Epithelial cell of esophagus (primary cell): Measurements from ENCODE around the gene PHKG2.

Experiments used
- DNase-seq: peaks from one replicate; pipeline ENCODE4 v3.0.0; 2010; ENCODE audit warnings: low read depth
- H3K4me3 ChIP-seq: 2 replicates; pipeline ENCODE4 v1.5.1; 2011; ENCODE audit warnings: mild to moderate bottlenecking, low read length, control low read depth
- TF ChIP-seq, protein P1 (sequence below): IDR thresholded peaks from 2 replicates; pipeline ENCODE4 v1.5.1; 2011; ENCODE audit warnings: low read depth, mild to moderate bottlenecking, low read length, control low read depth, inconsistent platforms; ENCODE audit not compliant: insufficient read depth; ENCODE audit errors: missing control alignments

Gene PHKG2

DNA sequence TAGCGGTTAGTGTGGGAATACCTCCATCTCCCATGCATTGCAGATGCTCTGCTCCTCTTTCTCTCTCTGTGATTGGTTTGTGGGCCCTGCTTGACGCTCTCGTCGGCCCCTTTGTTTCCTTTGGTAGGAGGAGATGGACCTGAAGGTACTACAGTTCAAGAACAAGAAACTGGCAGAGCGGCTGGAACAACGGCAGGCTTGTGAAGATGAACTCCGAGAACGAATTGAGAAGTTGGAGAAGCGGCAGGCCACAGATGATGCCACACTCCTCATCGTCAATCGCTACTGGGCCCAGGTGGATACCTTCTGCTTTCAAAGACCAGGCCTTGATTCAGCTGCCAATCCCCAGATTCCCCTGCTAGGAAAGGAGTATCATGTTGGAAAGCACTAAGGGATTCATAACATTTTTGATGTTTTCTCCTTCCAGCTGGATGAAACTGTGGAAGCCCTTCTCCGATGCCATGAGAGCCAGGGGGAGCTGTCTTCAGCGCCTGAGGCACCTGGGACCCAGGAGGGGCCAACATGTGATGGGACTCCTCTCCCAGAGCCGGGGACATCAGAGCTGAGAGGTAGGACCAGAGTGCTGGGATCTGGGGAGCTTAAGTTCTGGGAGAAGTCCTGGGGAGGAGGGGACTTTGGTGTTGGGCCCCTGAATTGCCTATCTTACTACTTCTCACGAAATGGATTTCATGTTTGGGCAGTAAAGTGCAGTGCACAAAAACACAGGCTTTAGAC is 14.9 kb downstream of the PHKG2 start:
- DNase-seq = no peak
- TF ChIP-seq, protein P1, sequence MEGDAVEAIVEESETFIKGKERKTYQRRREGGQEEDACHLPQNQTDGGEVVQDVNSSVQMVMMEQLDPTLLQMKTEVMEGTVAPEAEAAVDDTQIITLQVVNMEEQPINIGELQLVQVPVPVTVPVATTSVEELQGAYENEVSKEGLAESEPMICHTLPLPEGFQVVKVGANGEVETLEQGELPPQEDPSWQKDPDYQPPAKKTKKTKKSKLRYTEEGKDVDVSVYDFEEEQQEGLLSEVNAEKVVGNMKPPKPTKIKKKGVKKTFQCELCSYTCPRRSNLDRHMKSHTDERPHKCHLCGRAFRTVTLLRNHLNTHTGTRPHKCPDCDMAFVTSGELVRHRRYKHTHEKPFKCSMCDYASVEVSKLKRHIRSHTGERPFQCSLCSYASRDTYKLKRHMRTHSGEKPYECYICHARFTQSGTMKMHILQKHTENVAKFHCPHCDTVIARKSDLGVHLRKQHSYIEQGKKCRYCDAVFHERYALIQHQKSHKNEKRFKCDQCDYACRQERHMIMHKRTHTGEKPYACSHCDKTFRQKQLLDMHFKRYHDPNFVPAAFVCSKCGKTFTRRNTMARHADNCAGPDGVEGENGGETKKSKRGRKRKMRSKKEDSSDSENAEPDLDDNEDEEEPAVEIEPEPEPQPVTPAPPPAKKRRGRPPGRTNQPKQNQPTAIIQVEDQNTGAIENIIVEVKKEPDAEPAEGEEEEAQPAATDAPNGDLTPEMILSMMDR = no peak
- peak overlapping the region; percentile 94 for H3K4me3 ChIP-seq

DNA sequence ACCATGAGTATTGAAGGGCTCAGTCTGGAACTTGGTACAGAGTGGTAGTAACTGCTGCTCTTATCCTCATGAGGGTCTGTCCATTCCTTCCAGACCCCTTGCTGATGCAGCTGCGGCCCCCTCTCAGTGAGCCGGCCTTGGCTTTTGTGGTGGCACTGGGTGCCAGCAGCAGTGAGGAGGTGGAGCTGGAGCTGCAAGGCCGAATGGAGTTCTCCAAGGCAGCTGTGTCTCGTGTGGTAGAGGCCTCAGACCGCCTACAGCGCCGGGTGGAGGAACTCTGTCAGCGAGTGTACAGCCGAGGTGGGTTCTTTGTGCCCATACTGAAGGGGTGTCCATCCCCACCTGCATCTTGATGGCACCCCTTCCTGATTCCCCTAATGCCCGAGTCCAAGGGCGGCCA is 15.9 kb downstream of the PHKG2 start:
- TF ChIP-seq, protein P1 = no peak
- no peak for DNase-seq
- H3K4me3 ChIP-seq = no peak overlapping the region

GRCh38 chr16:30764816-30765465 is 16.7 kb downstream of the PHKG2 start:
- TF ChIP-seq, protein P1 = no peak
- no peak overlapping the region for H3K4me3 ChIP-seq
- DNase-seq = no peak

DNA sequence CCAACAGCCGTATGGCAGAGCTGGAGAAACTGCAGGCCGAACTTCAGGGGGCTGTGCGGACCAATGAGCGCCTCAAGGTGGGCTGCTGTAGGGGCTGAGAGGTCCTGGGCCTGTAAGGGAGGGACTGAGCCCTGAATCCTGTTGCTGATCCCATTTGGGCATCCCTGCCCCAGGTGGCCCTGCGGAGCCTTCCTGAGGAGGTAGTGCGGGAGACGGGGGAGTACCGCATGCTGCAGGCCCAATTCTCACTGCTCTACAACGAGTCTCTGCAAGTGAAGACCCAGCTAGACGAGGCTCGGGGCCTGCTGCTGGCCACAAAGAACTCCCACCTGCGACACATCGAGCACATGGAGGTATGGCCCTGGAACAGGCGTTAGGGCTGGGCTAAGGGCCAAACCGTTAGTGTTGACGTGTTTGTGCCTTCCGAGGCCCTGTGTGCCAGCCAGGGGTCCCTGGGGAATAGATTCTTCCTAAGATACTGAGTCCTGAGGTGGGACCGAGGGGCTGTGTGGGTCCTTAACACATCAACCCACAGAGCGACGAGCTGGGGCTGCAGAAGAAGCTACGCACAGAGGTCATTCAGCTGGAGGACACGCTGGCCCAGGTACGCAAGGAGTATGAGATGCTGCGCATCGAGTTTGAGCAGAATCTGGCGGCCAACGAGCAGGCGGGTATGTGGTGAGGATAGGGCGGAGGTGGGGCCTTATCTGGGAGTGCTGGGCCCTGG is 18.1 kb downstream of the PHKG2 start:
- no peak overlapping the region for H3K4me3 ChIP-seq
- TF ChIP-seq, protein P1 = no peak
- no peak for DNase-seq

- no peak for DNase-seq
- H3K4me3 ChIP-seq = no peak overlapping the region
- TF ChIP-seq, protein P1 = no peak
Measured at GRCh38 chr16:30766933-30767284, 18.7 kb downstream of the PHKG2 start.

DNA sequence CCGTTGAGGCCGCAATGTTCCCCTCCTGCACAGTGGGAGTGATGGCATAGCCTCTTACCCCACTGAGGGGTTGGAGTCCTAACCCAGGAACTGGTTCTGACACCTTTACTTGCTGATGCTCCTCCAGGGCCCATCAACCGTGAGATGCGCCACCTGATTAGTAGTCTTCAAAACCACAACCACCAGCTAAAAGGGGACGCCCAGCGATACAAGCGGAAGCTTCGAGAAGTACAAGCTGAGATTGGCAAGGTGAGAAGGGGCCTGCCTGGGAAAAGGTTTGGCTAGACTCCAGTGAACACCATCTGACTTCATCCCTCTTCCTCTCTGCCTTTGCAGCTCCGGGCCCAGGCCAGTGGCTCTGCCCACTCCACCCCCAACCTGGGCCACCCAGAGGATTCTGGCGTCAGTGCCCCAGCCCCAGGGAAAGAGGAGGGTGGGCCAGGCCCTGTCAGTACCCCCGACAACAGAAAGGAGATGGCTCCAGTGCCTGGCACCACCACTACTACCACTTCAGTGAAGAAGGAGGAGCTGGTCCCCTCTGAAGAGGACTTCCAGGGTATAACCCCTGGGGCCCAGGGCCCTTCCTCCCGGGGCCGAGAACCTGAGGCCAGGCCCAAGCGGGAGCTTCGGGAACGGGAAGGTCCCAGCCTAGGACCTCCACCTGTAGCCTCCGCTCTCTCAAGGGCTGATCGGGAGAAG is 19.7 kb downstream of the PHKG2 start:
- TF ChIP-seq, protein P1 = no peak
- no peak for DNase-seq
- no peak overlapping the region for H3K4me3 ChIP-seq
